ENCODE results near the gene TNK2. TPM values are rescaled to one million over a fixed set of nuclear protein-coding genes. Genes with fewer than 3 reads are reported as not detected.

Gene TNK2
- total and polyA plus RNA-seq, 2 of the 13 experiments (the other 11 are each of a cell fraction or from before 2014, with no cell fraction given) = 4.6 to 5.8 TPM

DNA sequence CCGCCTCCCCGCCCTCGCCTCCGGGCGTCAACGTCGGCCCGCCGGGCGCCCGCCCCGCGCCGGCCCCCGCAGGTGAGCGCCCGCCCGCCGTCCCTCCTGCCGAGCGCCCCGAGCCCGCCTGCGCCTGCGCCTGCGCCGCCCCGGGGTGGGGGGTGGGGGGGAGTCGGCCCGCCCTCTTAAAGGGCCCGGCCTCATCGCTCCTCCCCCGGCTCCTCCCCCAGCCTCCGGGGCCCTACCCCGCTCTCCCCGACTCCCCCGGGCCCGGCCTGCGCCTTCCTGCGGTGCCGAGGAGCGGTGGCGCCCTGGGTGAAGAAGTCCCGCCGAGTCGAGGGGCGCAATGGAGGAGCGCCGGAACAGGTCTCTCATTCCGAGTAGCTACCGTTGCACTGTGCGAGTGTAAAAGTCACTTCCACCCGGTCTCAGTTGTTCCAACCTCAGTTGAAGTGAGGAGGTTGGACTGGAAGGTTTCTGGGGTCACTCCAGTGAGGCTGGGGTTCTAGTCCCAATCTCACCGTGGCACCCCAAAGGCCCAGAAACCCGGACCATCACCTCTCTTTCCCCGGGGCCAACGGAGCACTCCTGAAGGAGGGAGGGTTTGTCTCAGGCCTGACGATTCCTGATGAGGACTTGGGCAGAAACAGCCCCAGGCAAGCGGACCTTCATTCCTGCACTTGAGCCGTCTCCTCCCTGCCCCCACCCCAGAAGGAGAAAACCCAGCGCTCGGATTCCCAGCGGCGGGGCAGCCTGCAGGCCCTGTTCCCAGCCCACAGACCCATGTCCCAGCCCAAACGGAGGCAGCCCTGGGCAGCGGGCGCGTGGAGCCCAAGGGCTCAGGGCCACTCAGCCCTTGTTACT is 1.5 kb upstream of the TNK2 start (continued):
- peak; percentile 65 for TF ChIP-seq PATZ1 (CRISPR knock-in tag; IDR thresholded peaks at IDR 0.05)
- TF ChIP-seq ATF2 (CRISPR knock-in tag; IDR thresholded peaks at IDR 0.05) = no peak
- peak; percentile 43; the same call in 1 of the 2 replicates for TF ChIP-seq ZNF350 (CRISPR knock-in tag; IDR thresholded peaks at IDR 0.05; ENCODE audit: borderline replicate concordance, low read depth)
- TF ChIP-seq, protein P1, sequence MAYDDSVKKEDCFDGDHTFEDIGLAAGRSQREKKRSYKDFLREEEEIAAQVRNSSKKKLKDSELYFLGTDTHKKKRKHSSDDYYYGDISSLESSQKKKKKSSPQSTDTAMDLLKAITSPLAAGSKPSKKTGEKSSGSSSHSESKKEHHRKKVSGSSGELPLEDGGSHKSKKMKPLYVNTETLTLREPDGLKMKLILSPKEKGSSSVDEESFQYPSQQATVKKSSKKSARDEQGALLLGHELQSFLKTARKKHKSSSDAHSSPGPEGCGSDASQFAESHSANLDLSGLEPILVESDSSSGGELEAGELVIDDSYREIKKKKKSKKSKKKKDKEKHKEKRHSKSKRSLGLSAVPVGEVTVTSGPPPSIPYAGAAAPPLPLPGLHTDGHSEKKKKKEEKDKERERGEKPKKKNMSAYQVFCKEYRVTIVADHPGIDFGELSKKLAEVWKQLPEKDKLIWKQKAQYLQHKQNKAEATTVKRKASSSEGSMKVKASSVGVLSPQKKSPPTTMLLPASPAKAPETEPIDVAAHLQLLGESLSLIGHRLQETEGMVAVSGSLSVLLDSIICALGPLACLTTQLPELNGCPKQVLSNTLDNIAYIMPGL (CRISPR knock-in tag; IDR thresholded peaks at IDR 0.05; ENCODE audit: borderline replicate concordance in 1 of 2, low read depth in 1 of 2) = 0 out of 4 replicates have a peak, but pooled peaks have one; percentile 27 to 46
- TF ChIP-seq FOXC1 (CRISPR knock-in tag; IDR thresholded peaks at IDR 0.05; ENCODE audit: borderline replicate concordance) = peak; percentile 47; the same call in 1 of the 2 replicates
- TF ChIP-seq, protein P2, sequence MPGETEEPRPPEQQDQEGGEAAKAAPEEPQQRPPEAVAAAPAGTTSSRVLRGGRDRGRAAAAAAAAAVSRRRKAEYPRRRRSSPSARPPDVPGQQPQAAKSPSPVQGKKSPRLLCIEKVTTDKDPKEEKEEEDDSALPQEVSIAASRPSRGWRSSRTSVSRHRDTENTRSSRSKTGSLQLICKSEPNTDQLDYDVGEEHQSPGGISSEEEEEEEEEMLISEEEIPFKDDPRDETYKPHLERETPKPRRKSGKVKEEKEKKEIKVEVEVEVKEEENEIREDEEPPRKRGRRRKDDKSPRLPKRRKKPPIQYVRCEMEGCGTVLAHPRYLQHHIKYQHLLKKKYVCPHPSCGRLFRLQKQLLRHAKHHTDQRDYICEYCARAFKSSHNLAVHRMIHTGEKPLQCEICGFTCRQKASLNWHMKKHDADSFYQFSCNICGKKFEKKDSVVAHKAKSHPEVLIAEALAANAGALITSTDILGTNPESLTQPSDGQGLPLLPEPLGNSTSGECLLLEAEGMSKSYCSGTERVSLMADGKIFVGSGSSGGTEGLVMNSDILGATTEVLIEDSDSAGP (CRISPR knock-in tag; IDR thresholded peaks at IDR 0.05; ENCODE audit: borderline replicate concordance) = peak; percentile 99
- 0 out of 2 replicates have a peak, but pooled peaks have one; percentile 9 for TF ChIP-seq ZNF446 (CRISPR knock-in tag; IDR thresholded peaks at IDR 0.05)
- peak; percentile 84 for TF ChIP-seq SP4 (CRISPR knock-in tag; IDR thresholded peaks at IDR 0.05)
- TF ChIP-seq GZF1 (CRISPR knock-in tag; IDR thresholded peaks at IDR 0.05) = peak; percentile 76
- TF ChIP-seq, protein P3, sequence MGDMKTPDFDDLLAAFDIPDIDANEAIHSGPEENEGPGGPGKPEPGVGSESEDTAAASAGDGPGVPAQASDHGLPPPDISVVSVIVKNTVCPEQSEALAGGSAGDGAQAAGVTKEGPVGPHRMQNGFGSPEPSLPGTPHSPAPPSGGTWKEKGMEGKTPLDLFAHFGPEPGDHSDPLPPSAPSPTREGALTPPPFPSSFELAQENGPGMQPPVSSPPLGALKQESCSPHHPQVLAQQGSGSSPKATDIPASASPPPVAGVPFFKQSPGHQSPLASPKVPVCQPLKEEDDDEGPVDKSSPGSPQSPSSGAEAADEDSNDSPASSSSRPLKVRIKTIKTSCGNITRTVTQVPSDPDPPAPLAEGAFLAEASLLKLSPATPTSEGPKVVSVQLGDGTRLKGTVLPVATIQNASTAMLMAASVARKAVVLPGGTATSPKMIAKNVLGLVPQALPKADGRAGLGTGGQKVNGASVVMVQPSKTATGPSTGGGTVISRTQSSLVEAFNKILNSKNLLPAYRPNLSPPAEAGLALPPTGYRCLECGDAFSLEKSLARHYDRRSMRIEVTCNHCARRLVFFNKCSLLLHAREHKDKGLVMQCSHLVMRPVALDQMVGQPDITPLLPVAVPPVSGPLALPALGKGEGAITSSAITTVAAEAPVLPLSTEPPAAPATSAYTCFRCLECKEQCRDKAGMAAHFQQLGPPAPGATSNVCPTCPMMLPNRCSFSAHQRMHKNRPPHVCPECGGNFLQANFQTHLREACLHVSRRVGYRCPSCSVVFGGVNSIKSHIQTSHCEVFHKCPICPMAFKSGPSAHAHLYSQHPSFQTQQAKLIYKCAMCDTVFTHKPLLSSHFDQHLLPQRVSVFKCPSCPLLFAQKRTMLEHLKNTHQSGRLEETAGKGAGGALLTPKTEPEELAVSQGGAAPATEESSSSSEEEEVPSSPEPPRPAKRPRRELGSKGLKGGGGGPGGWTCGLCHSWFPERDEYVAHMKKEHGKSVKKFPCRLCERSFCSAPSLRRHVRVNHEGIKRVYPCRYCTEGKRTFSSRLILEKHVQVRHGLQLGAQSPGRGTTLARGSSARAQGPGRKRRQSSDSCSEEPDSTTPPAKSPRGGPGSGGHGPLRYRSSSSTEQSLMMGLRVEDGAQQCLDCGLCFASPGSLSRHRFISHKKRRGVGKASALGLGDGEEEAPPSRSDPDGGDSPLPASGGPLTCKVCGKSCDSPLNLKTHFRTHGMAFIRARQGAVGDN (CRISPR knock-in tag; IDR thresholded peaks at IDR 0.05) = peak; percentile 70
- no peak for TF ChIP-seq NR2F6 (IDR thresholded peaks at IDR 0.05)
- no peak for TF ChIP-seq NR2F6 (CRISPR knock-in tag; IDR thresholded peaks at IDR 0.05)
- TF ChIP-seq, protein P4, sequence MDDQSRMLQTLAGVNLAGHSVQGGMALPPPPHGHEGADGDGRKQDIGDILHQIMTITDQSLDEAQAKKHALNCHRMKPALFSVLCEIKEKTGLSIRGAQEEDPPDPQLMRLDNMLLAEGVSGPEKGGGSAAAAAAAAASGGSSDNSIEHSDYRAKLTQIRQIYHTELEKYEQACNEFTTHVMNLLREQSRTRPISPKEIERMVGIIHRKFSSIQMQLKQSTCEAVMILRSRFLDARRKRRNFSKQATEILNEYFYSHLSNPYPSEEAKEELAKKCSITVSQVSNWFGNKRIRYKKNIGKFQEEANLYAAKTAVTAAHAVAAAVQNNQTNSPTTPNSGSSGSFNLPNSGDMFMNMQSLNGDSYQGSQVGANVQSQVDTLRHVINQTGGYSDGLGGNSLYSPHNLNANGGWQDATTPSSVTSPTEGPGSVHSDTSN (CRISPR knock-in tag; IDR thresholded peaks at IDR 0.05; ENCODE audit: borderline replicate concordance) = no peak
- TF ChIP-seq ZNF839 (CRISPR knock-in tag; IDR thresholded peaks at IDR 0.05; ENCODE audit: borderline replicate concordance) = peak; percentile 58; the same call in 1 of the 2 replicates
